Measurements from ENCODE around the gene PRSS21. TPM values are rescaled to one million over a fixed set of nuclear protein-coding genes. Genes with fewer than 3 reads are reported as not detected.

PRSS21 gene
- polyA plus RNA-seq, 1 of the 3 experiments (the other 2 are of a cell fraction) = not detected

DNA sequence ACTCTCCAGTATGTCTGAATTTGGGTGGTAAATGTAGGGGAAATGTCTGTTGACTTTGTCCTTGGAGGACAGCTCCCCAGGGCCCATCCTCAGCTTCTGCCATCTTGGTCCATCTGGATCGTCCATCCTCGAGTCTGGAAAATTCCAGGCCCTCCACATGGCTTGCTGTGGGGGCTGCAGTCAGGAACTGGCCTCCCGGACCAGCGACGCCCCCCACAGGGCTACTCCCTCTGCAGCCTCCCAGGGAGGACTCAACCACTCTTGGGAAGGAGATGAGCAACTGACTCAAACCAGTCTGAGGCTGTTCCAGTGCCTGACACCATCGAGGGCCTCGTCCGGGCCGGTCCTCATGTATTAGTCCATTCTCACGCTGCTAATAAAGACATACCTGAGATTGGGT is 7.6 kb downstream of the PRSS21 start:
- CTCF ChIA-PET = no interaction called here
- Histone ChIP-seq H4K20me1 (ENCODE audit: insufficient read depth) (no peaks in the 10 kb centered on the region), H3K9me3 (no peaks in the 10 kb centered on the region), H2AFZ (ENCODE audit: low read depth) (no peak overlapping the region), H3F3A (replicated peaks; ENCODE audit: insufficient read depth) (no peaks in the 10 kb centered on the region), H3K4me3 (ENCODE audit: low read depth in 2 of 2, low read length in 1 of 2) (no peak overlapping the region), H3K27me3 (ENCODE audit: insufficient read depth) (no peaks in the 10 kb centered on the region), H3K4me2 (no peak overlapping the region), H3K4me1 (ENCODE audit: control insufficient read depth in 1 of 2, insufficient read depth in 2 of 2, low read depth in 1 of 2, low read length in 1 of 2) (peaks cover 0 to 29% of the 10 kb centered on the region in 2 experiments; a peak in 1 of 4 replicates), H3K9me2 (no peaks in the 10 kb centered on the region), H3K9ac (no peak overlapping the region), H3K79me2 (ENCODE audit: insufficient read depth) (no peaks in the 10 kb centered on the region), H3K27ac (ENCODE audit: low read depth in 2 of 2, low read length in 1 of 2) (no peak overlapping the region), H3K36me3 (replicated peaks in 1 of 2; ENCODE audit: control insufficient read depth in 1 of 2, insufficient read depth in 2 of 2, low read length in 1 of 2) (no peaks in the 10 kb centered on the region)
- TF ChIP-seq YY1 (IDR thresholded peaks at IDR 0.05; ENCODE audit: low read depth) (no peak), TAF1 (IDR thresholded peaks at IDR 0.05; ENCODE audit: borderline replicate concordance, low read depth, low read length) (no peak), POLR2AphosphoS5 (IDR thresholded peaks at IDR 0.05; ENCODE audit: low read depth, low read length) (no peak), FOSL2 (IDR thresholded peaks at IDR 0.05; ENCODE audit: borderline replicate concordance, low read depth) (no peak), CTCF (IDR thresholded peaks at IDR 0.05) (no peak), USF2 (IDR thresholded peaks at IDR 0.05; ENCODE audit: borderline replicate concordance, low read depth, low read length) (no peak), SMC3 (IDR thresholded peaks at IDR 0.05; ENCODE audit: low read depth, low read length) (no peak), FOXM1 (IDR thresholded peaks at IDR 0.05; ENCODE audit: low read depth) (no peak)
- DNase-seq = no peak
- 82% methylated on average over 7 of the region's 10 CpGs for WGBS (ENCODE audit: low lambda C conversion rate)
- POLR2A ChIA-PET = no interaction called here

- Histone ChIP-seq H3K36me3 (replicated peaks in 1 of 2; ENCODE audit: control insufficient read depth in 1 of 2, insufficient read depth in 2 of 2, low read length in 1 of 2) (no peaks in the 10 kb centered on the region), H3K4me1 (ENCODE audit: control insufficient read depth in 1 of 2, insufficient read depth in 2 of 2, low read depth in 1 of 2, low read length in 1 of 2) (peaks cover 0 to 31% of the 10 kb centered on the region in 2 experiments; a peak in 1 of 4 replicates), H3K9me2 (no peaks in the 10 kb centered on the region), H3K4me3 (ENCODE audit: low read depth in 2 of 2, low read length in 1 of 2) (no peak overlapping the region), H3K9ac (no peak overlapping the region), H3K4me2 (no peak overlapping the region), H2AFZ (ENCODE audit: low read depth) (no peak overlapping the region), H3K79me2 (ENCODE audit: insufficient read depth) (no peaks in the 10 kb centered on the region), H3K27me3 (ENCODE audit: insufficient read depth) (no peaks in the 10 kb centered on the region), H4K20me1 (ENCODE audit: insufficient read depth) (no peaks in the 10 kb centered on the region), H3F3A (replicated peaks; ENCODE audit: insufficient read depth) (no peaks in the 10 kb centered on the region), H3K9me3 (no peaks in the 10 kb centered on the region), H3K27ac (ENCODE audit: low read depth in 2 of 2, low read length in 1 of 2) (no peak overlapping the region)
- ChIA-PET CTCF (interaction anchor here (1.7 kb wide), 1 partner anchor 43 kb away, joined by 7 read pairs; no protein-coding TSS in a partner anchor), POLR2A (no interaction called here)
- DNase-seq = no peak
- 74% methylated on average over 26 of the region's 26 CpGs for WGBS (ENCODE audit: low lambda C conversion rate)
- TF ChIP-seq RAD21 (IDR thresholded peaks at IDR 0.05; ENCODE audit: low read length) (no peak), CTCF (IDR thresholded peaks at IDR 0.05) (no peak), TEAD4 (IDR thresholded peaks at IDR 0.05; ENCODE audit: borderline replicate concordance, insufficient read depth) (no peak), TAF1 (IDR thresholded peaks at IDR 0.05; ENCODE audit: borderline replicate concordance, low read depth, low read length) (no peak), CHD2 (IDR thresholded peaks at IDR 0.05; ENCODE audit: low read length, partially characterized antibody) (no peak), POLR2AphosphoS5 (IDR thresholded peaks at IDR 0.05; ENCODE audit: low read depth, low read length) (no peak), RXRA (IDR thresholded peaks at IDR 0.05; ENCODE audit: borderline replicate concordance, low read depth) (no peak), SIN3A (IDR thresholded peaks at IDR 0.05; ENCODE audit: borderline replicate concordance, low read depth, low read length) (no peak), REST (IDR thresholded peaks at IDR 0.05; ENCODE audit: low read depth, low read length) (no peak)
- TF ChIP-seq, protein P1, sequence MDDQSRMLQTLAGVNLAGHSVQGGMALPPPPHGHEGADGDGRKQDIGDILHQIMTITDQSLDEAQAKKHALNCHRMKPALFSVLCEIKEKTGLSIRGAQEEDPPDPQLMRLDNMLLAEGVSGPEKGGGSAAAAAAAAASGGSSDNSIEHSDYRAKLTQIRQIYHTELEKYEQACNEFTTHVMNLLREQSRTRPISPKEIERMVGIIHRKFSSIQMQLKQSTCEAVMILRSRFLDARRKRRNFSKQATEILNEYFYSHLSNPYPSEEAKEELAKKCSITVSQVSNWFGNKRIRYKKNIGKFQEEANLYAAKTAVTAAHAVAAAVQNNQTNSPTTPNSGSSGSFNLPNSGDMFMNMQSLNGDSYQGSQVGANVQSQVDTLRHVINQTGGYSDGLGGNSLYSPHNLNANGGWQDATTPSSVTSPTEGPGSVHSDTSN (IDR thresholded peaks at IDR 0.05) = no peak
- TF ChIP-seq, protein P2, sequence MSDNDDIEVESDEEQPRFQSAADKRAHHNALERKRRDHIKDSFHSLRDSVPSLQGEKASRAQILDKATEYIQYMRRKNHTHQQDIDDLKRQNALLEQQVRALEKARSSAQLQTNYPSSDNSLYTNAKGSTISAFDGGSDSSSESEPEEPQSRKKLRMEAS (IDR thresholded peaks at IDR 0.05; ENCODE audit: low read depth) = no peak
These were observed 8.2 kb downstream of the PRSS21 start for GRCh38 chr16:2825049-2825742.
